C4-2B (cell line): ENCODE measurements around the gene PIK3R3.

Source experiments
- H3K27ac ChIP-seq: fragments of 450-650 bp; 2 replicates; pipeline ENCODE4 v1.5.1; 2017
- CTCF ChIP-seq: fragments of 450-650 bp; conservative IDR thresholded peaks from 2 replicates; pipeline ENCODE4 v1.5.1; 2017; ENCODE audit warnings: mild to moderate bottlenecking
- ZFX ChIP-seq: fragments of 450-650 bp; IDR thresholded peaks from 2 replicates; pipeline ENCODE4 v1.6.1; 2017

Gene PIK3R3

GRCh38 chr1:46132529-46133180 is at the start of gene PIK3R3:
Gene PIK3R3 (minus strand): TSS chr1:46132629. CDS start chr1:46131952, 677 bp downstream.
- peak within 1 kb of the TSS; percentile 99 for H3K27ac ChIP-seq
- TF ChIP-seq ZFX: no peak

- TF ChIP-seq ZFX: 0 out of 2 replicates have a peak, but pooled peaks have one; percentile 4
- no peak for TF ChIP-seq CTCF
- peak overlapping the region; percentile 93 for H3K27ac ChIP-seq
These were observed 49.2 kb upstream of the PIK3R3 start for GRCh38 chr1:46181343-46182260.

GRCh38 chr1:46180082-46180616 is 47.7 kb upstream of the PIK3R3 start:
- TF ChIP-seq CTCF: no peak; the same call in 1 of the 2 replicates
- no peak for TF ChIP-seq ZFX
- peak overlapping the region; percentile 93 for H3K27ac ChIP-seq

- H3K27ac ChIP-seq: peak overlapping the region; percentile 93
- TF ChIP-seq ZFX (no peak), CTCF (peak; percentile 97)
These were observed 47.0 kb upstream of the PIK3R3 start for GRCh38 chr1:46179138-46180081.

- peak within 1 kb of the TSS; percentile 88 for H3K27ac ChIP-seq
- TF ChIP-seq ZFX: no peak
These were observed 43.9 kb upstream of the PIK3R3 start, which contains the start of gene P3R3URF for GRCh38 chr1:46176211-46176865. Gene P3R3URF (minus strand): TSS chr1:46176488. CDS start chr1:46176471, 17 bp downstream.

GRCh38 chr1:46175243-46175642 is 42.8 kb upstream of the PIK3R3 start:
- H3K27ac ChIP-seq: peak overlapping the region; percentile 88
- no peak for TF ChIP-seq ZFX
- TF ChIP-seq CTCF: no peak

- peak within 1 kb of the TSS; percentile 88 for H3K27ac ChIP-seq
- no peak for TF ChIP-seq CTCF
- no peak for TF ChIP-seq ZFX
These were observed 42.2 kb upstream of the PIK3R3 start, which contains the start of gene TSPAN1 for GRCh38 chr1:46174448-46175231. Gene TSPAN1 (plus strand): TSS chr1:46175087. CDS start chr1:46181108, 6,021 bp downstream.
